ENCODE data around the gene LKAAEAR1.

DNA sequence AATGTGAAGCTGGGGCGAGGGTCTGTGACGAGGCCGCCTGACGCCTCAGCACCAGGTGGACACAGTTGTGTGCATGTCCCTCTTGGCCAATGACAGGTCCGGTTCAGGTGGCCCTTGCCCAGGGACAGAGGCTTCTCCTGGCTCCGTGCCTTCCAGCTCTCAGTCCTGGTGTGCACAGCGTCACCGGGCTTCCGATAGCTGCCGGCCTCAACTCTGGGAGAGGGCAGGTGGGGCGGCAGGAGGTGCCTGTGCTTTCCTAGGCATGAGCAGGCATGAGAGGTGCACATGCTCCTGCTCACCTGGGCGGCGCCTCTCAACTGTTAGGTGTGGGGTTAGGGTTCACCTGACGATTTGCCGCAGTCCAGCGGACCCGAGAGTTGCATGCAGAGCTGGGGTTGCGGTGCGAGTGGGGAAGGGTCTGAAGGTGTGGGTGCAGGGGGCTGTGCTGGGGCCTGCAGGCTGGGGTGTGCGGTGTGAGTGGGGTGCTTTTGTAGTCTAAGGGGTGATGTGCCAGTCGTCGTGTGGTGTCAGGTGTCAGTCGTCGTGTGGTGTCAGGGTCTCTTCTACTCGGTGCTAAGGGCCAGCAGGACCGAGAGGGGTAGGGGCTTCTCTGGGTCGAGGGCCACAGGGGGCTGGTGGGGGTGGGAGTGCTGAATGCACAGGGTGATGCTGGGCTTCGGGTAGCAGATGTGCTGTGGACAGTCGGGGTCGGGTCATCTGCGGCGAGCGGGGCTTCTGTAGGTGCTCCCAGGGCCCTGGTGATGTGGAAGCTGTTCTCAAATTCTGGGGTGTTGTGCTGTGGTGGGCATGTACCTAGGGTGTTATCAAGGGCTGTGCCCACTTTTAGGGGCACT is 31.0 kb downstream of the LKAAEAR1 start:
- TF ChIP-seq EZH2 (IDR thresholded peaks at IDR 0.05; ENCODE audit: insufficient read depth, low read length) (no peak), CTCF (IDR thresholded peaks at IDR 0.05; ENCODE audit: insufficient read depth, low read depth, low read length) (no peak)
